BJ (cell line): ENCODE results near the gene ITPRIPL2. TPM values are rescaled to one million over a fixed set of nuclear protein-coding genes. Genes with fewer than 3 reads are reported as not detected.
A peak's percentile ranks its signal among the peaks of the same experiment; 100 is the strongest.

ENCODE experiments used
- CTCF ChIA-PET: fragments of 350-600 bp; formaldehyde crosslinking; extraction: SDS; loops from one replicate; lab custom pipeline; 2021; ENCODE audit warnings: antibody characterized with exemption, inconsistent platforms; lab: Yijun Ruan, JAX
- POLR2A ChIA-PET: fragments of 300-600 bp; sonication (Branson Sonifier 250); formaldehyde crosslinking; extraction: SDS; loops from one replicate; lab custom pipeline; 2021; ENCODE audit warnings: antibody characterized with exemption; lab: Charles Lee
- DNase-seq: peaks from one replicate; pipeline ENCODE4 v3.0.0-alpha.2; 2011; ENCODE audit warnings: low read depth
- H3K27me3 ChIP-seq: 2 replicates; pipeline ENCODE4 v1.6.0; 2011; ENCODE audit warnings: low read length; ENCODE audit not compliant: control insufficient read depth, insufficient read depth
- H3K36me3 ChIP-seq: 2 replicates; pipeline ENCODE4 v1.5.1; 2011; ENCODE audit warnings: low read length; ENCODE audit not compliant: control insufficient read depth, insufficient read depth
- H3K4me3 ChIP-seq: 2 replicates; pipeline ENCODE4 v1.5.1; 2011; ENCODE audit warnings: low read depth, mild to moderate bottlenecking, control low read depth, low read length
- CTCF ChIP-seq: IDR thresholded peaks from 2 replicates; pipeline ENCODE4 v1.5.1; 2011; ENCODE audit warnings: low read depth, mild to moderate bottlenecking, control low read depth, inconsistent platforms, low read length, moderate library complexity; ENCODE audit not compliant: insufficient read depth
- polyA plus RNA-seq: library from polyadenylated mRNA; depleted of rRNA; stranded (reverse); fragments of >200 nt; gene quantifications from 2 replicates; pipeline ENCODE4 v1.2.3, GENCODE V29; 2011

ITPRIPL2 gene
- polyA plus RNA-seq, 1 experiment = 14.9 TPM

- Histone ChIP-seq H3K36me3 (no peaks in the 10 kb centered on the region), H3K4me3 (no peak overlapping the region), H3K27me3 (no peaks in the 10 kb centered on the region)
- no peak for TF ChIP-seq CTCF
- ChIA-PET CTCF (interaction anchor here (0.6 to 5.5 kb wide), 5 partner anchors 10 to 289 kb away, joined by 3 to 80 read pairs (median 4); partner anchors contain the start of gene TMC7), POLR2A (no interaction called here)
- DNase-seq = no peak
Observed at GRCh38 chr16:19083670-19084069, 30.1 kb upstream of the ITPRIPL2 start.

- no peaks in the 10 kb centered on the region for H3K27me3 ChIP-seq
- no peak overlapping the region for H3K4me3 ChIP-seq
- ChIA-PET CTCF (interaction anchor here (0.6 to 5.5 kb wide), 6 partner anchors 9 to 289 kb away, joined by 3 to 80 read pairs (median 10); partner anchors contain the start of gene TMC7), POLR2A (no interaction called here)
- DNase-seq = no peak
- TF ChIP-seq CTCF = no peak
- H3K36me3 ChIP-seq = no peaks in the 10 kb centered on the region
Observed at GRCh38 chr16:19084139-19084538, 29.6 kb upstream of the ITPRIPL2 start.

GRCh38 chr16:19084879-19085278 lies 28.9 kb upstream of the ITPRIPL2 start:
- DNase-seq = no peak
- ChIA-PET POLR2A (no interaction called here), CTCF (interaction anchor here (1.0 to 5.5 kb wide), 9 partner anchors 11 to 418 kb away, joined by 3 to 80 read pairs (median 17); partner anchors contain the start of gene TMC7)
- no peak overlapping the region for H3K4me3 ChIP-seq
- no peak for TF ChIP-seq CTCF
- H3K36me3 ChIP-seq = no peaks in the 10 kb centered on the region
- H3K27me3 ChIP-seq = no peaks in the 10 kb centered on the region

- TF ChIP-seq CTCF = no peak
- no peak overlapping the region for H3K4me3 ChIP-seq
- H3K27me3 ChIP-seq = no peaks in the 10 kb centered on the region
- ChIA-PET CTCF (interaction anchor here (0.5 to 5.5 kb wide), 44 partner anchors 8 to 423 kb away, joined by 3 to 80 read pairs (median 4); partner anchors contain the start of genes ITPRIPL2 and TMC7), POLR2A (no interaction called here)
- H3K36me3 ChIP-seq = no peaks in the 10 kb centered on the region
- DNase-seq = no peak
Observed at GRCh38 chr16:19085679-19086200, 28.0 kb upstream of the ITPRIPL2 start.

GRCh38 chr16:19086322-19087199 lies 27.2 kb upstream of the ITPRIPL2 start:
- H3K36me3 ChIP-seq = no peaks in the 10 kb centered on the region
- H3K4me3 ChIP-seq = peak overlapping the region; percentile 35
- CTCF ChIA-PET = interaction anchor here (0.5 to 5.5 kb wide), 48 partner anchors 8 to 422 kb away, joined by 3 to 80 read pairs (median 4); partner anchors contain the start of genes COQ7, ITPRIPL2 and TMC7
- DNase-seq = no peak
- POLR2A ChIA-PET = interaction anchor here (0.6 kb wide), 1 partner anchor 181 kb away, joined by 3 read pairs; no protein-coding TSS in a partner anchor
- TF ChIP-seq CTCF = peak; percentile 95
- H3K27me3 ChIP-seq = no peaks in the 10 kb centered on the region
